ENCODE measurements around the gene RAB3D.

DNA sequence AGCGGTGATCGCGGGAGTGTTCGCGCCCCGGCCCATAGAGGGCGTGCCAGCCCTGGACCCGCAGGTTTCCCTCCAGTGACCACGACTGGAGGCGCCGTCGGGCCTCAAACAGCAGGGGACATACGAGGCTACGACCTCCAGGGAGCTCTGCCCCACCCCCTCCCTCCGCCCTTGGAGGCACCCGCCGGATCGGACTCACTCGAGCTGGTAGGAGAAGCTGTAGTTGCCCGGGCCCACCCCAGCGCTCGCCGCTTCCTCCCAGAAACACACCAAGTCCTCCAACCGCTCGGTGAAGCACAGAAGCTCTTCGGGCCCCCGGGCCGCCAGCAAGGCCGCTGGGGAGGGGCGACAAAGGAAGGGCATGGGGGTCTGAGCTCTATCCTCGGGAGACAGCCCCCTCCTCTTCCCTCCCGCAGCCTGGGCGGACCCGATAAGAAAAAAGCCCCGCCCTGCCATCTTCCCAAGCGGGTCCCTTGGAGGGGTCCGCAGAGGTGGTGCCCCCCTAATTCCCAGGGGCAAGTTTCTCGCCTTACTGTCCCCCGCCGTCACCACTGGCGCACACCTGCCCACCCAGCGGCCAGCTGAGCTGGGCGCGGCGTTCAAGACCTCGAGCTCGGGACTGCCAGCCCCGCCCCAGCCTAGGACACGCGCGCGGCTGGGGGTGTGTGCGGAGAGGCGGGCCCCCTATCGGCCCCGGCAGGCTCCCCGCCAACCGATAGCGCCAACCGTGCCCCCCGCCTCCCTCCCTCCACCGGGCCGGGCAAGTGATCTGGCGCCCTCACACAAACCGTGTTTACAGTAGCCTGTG is 43.6 kb upstream of the RAB3D start:
- TF ChIP-seq, protein P1, sequence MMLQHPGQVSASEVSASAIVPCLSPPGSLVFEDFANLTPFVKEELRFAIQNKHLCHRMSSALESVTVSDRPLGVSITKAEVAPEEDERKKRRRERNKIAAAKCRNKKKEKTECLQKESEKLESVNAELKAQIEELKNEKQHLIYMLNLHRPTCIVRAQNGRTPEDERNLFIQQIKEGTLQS (IDR thresholded peaks at IDR 0.05) = no peak
- TF ChIP-seq POLR2A (IDR thresholded peaks at IDR 0.05; ENCODE audit: borderline replicate concordance, extremely low read depth, insufficient read depth, insufficient read length) = no peak
- no peak for TF ChIP-seq EZH2 (IDR thresholded peaks at IDR 0.05)

All from HCT116 (cell line).